HepG2 (cell line): ENCODE data around the gene ZNF783. TPM values are rescaled to one million over a fixed set of nuclear protein-coding genes. Genes with fewer than 3 reads are reported as not detected.
A peak's percentile ranks its signal among the peaks of the same experiment; 100 is the strongest.

ENCODE experiments used
- AGO2 ChIP-seq: fragments of 200-400 bp; formaldehyde crosslinking; optimal IDR thresholded peaks from 2 replicates; pipeline ENCODE3; 2017; ENCODE audit warnings: mild to moderate bottlenecking, low read depth, low read length, moderate library complexity
- CEBPB ChIP-seq: IDR thresholded peaks from 2 replicates; pipeline ENCODE4 v1.6.1; 2011; ENCODE audit warnings: low read depth, low read length, improper control_type of control experiment, borderline replicate concordance
- DMAP1 ChIP-seq: IDR thresholded peaks from 2 replicates; pipeline ENCODE4 v1.6.1; 2016
- FOSL2 ChIP-seq: sonication (generic); formaldehyde crosslinking; IDR thresholded peaks from 2 replicates; pipeline ENCODE4 v1.4.0; 2020; ENCODE audit warnings: missing genetic modification reagents
- FOXC1 ChIP-seq: sonication (generic); formaldehyde crosslinking; IDR thresholded peaks from 2 replicates; pipeline ENCODE4 v1.8.0; 2022; ENCODE audit warnings: mild to moderate bottlenecking, missing genetic modification reagents, borderline replicate concordance
- GTF2F1 ChIP-seq: fragments of 150-350 bp; IDR thresholded peaks from 2 replicates; pipeline ENCODE4 v1.6.1; 2014; ENCODE audit warnings: low read length
- HDAC6 ChIP-seq: fragments of 200-600 bp; sonication (generic); IDR thresholded peaks from 2 replicates; pipeline ENCODE4 v1.7.0; 2017; ENCODE audit warnings: mild to moderate bottlenecking, antibody characterized with exemption, low read length, low read depth
- HNF4A ChIP-seq: sonication (generic); formaldehyde crosslinking; IDR thresholded peaks from 2 replicates; pipeline ENCODE4 v1.4.0; 2020; ENCODE audit warnings: missing genetic modification reagents
- HNRNPH1 ChIP-seq: fragments of 200-400 bp; formaldehyde crosslinking; optimal IDR thresholded peaks from 2 replicates; pipeline ENCODE3; 2017; ENCODE audit warnings: mild to moderate bottlenecking, low read depth, low read length
- MTF2 ChIP-seq: sonication (generic); formaldehyde crosslinking; IDR thresholded peaks from 2 replicates; pipeline ENCODE4 v1.5.0; 2020; ENCODE audit warnings: missing genetic modification reagents, borderline replicate concordance
- SRY ChIP-seq: sonication (generic); formaldehyde crosslinking; IDR thresholded peaks from 2 replicates; pipeline ENCODE4 v1.8.0; 2022; ENCODE audit warnings: mild to moderate bottlenecking, missing genetic modification reagents
- ZBTB7B ChIP-seq: sonication (generic); formaldehyde crosslinking; IDR thresholded peaks from 2 replicates; pipeline ENCODE4 v1.4.0; 2020; ENCODE audit warnings: missing genetic modification reagents
- ZFAT ChIP-seq: sonication (generic); formaldehyde crosslinking; conservative IDR thresholded peaks from 2 replicates; pipeline ENCODE4 v1.8.1; 2023; ENCODE audit warnings: missing genetic modification reagents, inconsistent platforms
- ZNF101 ChIP-seq: sonication (generic); formaldehyde crosslinking; IDR thresholded peaks from 2 replicates; pipeline ENCODE4 v1.4.0; 2020; ENCODE audit warnings: mild to moderate bottlenecking, low read depth, missing genetic modification reagents, borderline replicate concordance
- ZNF274 ChIP-seq: sonication (generic); formaldehyde crosslinking; IDR thresholded peaks from 2 replicates; pipeline ENCODE4 v1.5.1; 2020; ENCODE audit warnings: mild to moderate bottlenecking, missing genetic modification reagents
- ZNF33A ChIP-seq: sonication (generic); formaldehyde crosslinking; IDR thresholded peaks from 2 replicates; pipeline ENCODE4 v1.5.1; 2020; ENCODE audit warnings: missing genetic modification reagents, mild to moderate bottlenecking, moderate library complexity, borderline replicate concordance
- ZNF883 ChIP-seq: sonication (generic); formaldehyde crosslinking; IDR thresholded peaks from 2 replicates; pipeline ENCODE4 v1.5.1; 2020; ENCODE audit warnings: mild to moderate bottlenecking, missing genetic modification reagents; ENCODE audit errors: not compliant biosample characterization
- polyA plus RNA-seq, 8 experiments: library from polyadenylated mRNA; depleted of rRNA in 3 of 8; stranded (reverse) in 7 of 8; unstranded in 1 of 8; fragments of >200 nt; fragmentation: Illumina TruSeq in 4 of 8; extraction: Trizol in 4 of 8; gene quantifications; 2 replicates each; pipeline versions ENCODE4 v1.2.1 to v1.2.3, GENCODE V29; 2011 to 2016; ENCODE audit warnings: low read depth in 4 of 8, missing spikeins in 1 of 8, mixed read lengths in 1 of 8; ENCODE audit not compliant: insufficient read depth in 1 of 8
- total RNA-seq, 5 experiments: library from RNA; depleted of rRNA; stranded (reverse); fragments of >200 nt; fragmentation: Illumina TruSeq; extraction: Trizol; gene quantifications; 2 replicates each; pipeline ENCODE4 v1.2.3, GENCODE V29; 2016; ENCODE audit warnings: low read depth in 1 of 5
- TF ChIP-seq, protein P1 (sequence below): sonication (generic); formaldehyde crosslinking; IDR thresholded peaks from 2 replicates; pipeline ENCODE4 v1.4.0; 2020; ENCODE audit warnings: missing genetic modification reagents, mild to moderate bottlenecking, borderline replicate concordance
- TF ChIP-seq, protein P2 (sequence below), 2 experiments: sonication (generic) in 1 of 2; formaldehyde crosslinking in 1 of 2; IDR thresholded peaks; 2 replicates each; pipeline versions ENCODE4 v1.4.0 to v1.6.1; 2016 to 2020; ENCODE audit warnings: borderline replicate concordance in 1 of 2, low read depth in 1 of 2, mild to moderate bottlenecking in 1 of 2, missing genetic modification reagents in 1 of 2

Gene ZNF783
- total and polyA plus RNA-seq, 2 of the 13 experiments (the other 11 are each of a cell fraction or from before 2014, with no cell fraction given): 4.1 to 5.2 TPM

DNA sequence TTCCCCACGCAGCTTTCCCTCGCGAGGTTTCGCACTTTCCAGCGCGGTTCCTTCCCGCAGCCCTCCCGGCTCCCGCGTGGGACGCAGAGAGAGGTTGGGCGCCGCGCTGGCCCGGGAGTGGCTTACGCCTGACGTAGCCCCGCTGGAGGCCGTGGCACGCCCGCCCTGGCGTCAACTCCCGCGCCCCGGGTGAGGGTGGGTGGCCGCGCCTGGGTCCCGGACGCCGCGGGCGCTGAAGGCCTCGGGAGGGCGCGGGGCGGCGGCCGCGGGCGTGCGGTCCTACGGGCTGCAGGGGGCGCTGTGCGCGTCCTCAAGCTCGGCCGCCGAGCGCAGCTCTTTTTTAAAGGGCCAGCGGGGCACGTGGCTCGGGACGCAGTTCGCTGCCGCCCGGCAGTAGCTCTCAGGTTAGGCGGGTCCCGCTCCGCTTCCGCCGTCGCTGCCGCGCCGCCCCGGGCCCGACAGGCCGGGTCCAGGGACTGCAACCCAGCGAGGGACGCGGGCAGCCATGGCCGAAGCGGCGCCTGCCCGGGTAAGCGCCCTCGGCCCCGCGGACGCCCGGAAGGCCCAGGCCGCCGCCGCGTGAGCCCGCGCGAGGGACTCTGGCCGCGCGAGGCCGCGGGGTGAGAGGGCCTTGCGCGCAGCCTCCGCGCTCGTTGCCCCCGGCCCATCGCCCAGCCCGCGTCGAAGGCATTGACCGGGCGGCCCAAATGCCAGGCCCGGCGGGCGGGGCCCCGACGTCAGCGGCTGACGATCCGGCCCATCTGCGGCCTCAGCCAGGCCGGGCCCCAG is at the start of gene ZNF783 (continued):
- TF ChIP-seq, protein P1, sequence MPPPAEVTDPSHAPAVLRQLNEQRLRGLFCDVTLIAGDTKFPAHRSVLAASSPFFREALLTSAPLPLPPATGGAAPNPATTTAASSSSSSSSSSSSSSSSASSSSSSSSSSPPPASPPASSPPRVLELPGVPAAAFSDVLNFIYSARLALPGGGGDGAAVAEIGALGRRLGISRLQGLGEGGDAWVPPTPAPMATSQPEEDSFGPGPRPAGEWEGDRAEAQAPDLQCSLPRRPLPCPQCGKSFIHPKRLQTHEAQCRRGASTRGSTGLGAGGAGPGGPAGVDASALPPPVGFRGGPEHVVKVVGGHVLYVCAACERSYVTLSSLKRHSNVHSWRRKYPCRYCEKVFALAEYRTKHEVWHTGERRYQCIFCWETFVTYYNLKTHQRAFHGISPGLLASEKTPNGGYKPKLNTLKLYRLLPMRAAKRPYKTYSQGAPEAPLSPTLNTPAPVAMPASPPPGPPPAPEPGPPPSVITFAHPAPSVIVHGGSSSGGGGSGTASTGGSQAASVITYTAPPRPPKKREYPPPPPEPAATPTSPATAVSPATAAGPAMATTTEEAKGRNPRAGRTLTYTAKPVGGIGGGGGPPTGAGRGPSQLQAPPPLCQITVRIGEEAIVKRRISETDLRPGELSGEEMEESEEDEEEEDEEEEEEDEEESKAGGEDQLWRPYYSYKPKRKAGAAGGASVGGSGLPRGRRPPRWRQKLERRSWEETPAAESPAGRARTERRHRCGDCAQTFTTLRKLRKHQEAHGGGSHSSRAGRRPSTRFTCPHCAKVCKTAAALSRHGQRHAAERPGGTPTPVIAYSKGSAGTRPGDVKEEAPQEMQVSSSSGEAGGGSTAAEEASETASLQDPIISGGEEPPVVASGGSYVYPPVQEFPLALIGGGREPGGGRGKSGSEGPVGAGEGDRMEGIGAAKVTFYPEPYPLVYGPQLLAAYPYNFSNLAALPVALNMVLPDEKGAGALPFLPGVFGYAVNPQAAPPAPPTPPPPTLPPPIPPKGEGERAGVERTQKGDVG (CRISPR knock-in tag): 0 out of 2 replicates have a peak, but pooled peaks have one; percentile 30
- TF ChIP-seq HNF4A (no peak), HDAC6 (no peak), ZFAT (no peak), DMAP1 (CRISPR knock-in tag) (peak; percentile 83), GTF2F1 (no peak), FOXC1 (no peak), SRY (CRISPR knock-in tag) (peak; percentile 99; the same call in 1 of the 2 replicates), ZNF33A (CRISPR knock-in tag) (no peak), FOSL2 (CRISPR knock-in tag) (peak; percentile 16; the same call in 1 of the 2 replicates), HNRNPH1 (no peak), ZNF274 (peak; percentile 72), ZNF101 (CRISPR knock-in tag) (0 out of 2 replicates have a peak, but pooled peaks have one; percentile 73), CEBPB (no peak), AGO2 (peak; percentile 27), MTF2 (CRISPR knock-in tag) (peak; percentile 17; the same call in 1 of the 2 replicates), ZBTB7B (CRISPR knock-in tag) (peak; percentile 26; the same call in 1 of the 2 replicates), ZNF883 (CRISPR knock-in tag) (no peak)
- TF ChIP-seq, protein P2, sequence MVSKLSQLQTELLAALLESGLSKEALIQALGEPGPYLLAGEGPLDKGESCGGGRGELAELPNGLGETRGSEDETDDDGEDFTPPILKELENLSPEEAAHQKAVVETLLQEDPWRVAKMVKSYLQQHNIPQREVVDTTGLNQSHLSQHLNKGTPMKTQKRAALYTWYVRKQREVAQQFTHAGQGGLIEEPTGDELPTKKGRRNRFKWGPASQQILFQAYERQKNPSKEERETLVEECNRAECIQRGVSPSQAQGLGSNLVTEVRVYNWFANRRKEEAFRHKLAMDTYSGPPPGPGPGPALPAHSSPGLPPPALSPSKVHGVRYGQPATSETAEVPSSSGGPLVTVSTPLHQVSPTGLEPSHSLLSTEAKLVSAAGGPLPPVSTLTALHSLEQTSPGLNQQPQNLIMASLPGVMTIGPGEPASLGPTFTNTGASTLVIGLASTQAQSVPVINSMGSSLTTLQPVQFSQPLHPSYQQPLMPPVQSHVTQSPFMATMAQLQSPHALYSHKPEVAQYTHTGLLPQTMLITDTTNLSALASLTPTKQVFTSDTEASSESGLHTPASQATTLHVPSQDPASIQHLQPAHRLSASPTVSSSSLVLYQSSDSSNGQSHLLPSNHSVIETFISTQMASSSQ (IDR thresholded peaks at IDR 0.05; ENCODE audit: low read depth): no peak
- TF ChIP-seq, protein P2 (CRISPR knock-in tag; IDR thresholded peaks at IDR 0.05; ENCODE audit: borderline replicate concordance): peak; percentile 9; the same call in 1 of the 2 replicates
